B cell (primary cell): ENCODE results near the gene PLA2G1B.

Experiments used
- CTCF ChIP-seq: fragments of 200-600 bp; IDR thresholded peaks from one replicate; pipeline ENCODE4 v1.8.0; 2022; ENCODE audit warnings: antibody characterized with exemption, mild to moderate bottlenecking
- EZH2 ChIP-seq: IDR thresholded peaks from 2 replicates; pipeline ENCODE4 v1.6.1; 2012; ENCODE audit warnings: borderline replicate concordance, low read depth, mild to moderate bottlenecking, moderate library complexity, low read length; ENCODE audit not compliant: insufficient read depth, poor library complexity, severe bottlenecking

- TF ChIP-seq CTCF (no peak), EZH2 (no peak)
These were observed 14.8 kb upstream of the PLA2G1B start for GRCh38 chr12:120342175-120343038.
